GM19193 (cell line): ENCODE results near the gene DFFB.

Source experiments
- POLR2A ChIP-seq: IDR thresholded peaks from 4 replicates; pipeline ENCODE4 v1.6.1; 2011; ENCODE audit not compliant: insufficient read depth, insufficient read length; ENCODE audit errors: extremely low read depth

Gene DFFB

DNA sequence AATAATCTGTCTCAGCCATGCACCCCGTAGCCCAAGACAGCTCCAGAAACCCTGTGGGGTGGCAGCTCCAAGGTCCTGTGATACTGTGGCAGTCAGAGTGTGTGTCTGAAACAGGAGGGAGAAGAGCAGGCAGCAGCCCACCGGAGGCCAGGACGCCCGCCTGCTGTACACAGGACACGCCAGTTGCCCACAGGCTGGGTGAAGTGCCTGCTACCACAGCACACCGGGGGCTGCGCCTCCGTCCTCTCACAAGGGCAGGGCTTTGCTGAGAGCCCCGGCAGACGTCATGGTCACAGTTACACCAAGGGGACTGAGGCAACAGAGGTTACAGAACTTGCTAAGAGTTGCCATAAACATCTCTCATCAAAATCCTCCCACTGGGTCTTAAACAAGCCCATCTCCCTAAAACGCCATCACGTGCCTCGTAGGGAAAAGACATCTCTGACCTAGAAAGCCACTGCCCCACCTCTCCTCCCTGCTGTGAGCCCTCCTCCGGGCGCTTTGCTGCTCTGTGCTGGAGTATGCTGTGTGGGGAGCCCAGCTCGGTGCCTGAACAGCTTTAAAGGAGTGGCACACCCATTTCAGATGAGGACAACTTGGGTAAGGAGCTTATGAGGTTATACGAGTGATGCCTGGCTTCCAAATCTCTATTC, 37.5 kb downstream of the DFFB start:
- no peak for TF ChIP-seq POLR2A

DNA sequence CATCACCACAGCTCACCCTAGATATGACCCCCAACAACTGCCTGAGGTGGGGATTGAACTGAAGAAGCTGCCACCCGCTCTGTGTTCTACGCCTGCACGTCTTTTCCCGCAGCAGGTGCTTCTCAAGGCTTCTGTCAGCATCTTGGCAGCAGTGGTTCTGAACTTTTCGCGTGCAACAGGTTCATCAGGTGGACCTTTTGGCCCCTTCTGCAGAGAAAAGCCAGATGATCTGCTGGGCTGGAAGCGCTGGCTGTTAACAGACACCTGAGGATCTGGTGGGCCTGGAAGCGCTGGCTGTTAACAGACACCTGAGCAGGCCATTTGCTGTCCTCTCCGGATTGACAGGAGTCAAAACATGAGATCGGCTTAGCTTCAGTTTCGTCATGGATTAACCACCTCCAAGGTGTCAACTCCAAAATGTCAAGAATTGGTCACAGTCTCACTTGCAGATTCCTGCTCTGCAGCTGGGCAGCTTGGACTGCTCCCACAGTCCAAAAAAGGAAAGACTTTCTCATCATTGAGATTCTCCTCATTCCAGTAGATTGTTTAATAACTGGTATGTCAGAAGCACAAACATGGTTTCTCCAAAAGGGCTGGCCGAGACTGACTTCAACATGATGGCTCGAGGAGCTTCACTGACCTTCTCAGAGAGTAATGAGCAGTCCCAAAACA, 38.1 kb downstream of the DFFB start:
- no peak for TF ChIP-seq POLR2A

DNA sequence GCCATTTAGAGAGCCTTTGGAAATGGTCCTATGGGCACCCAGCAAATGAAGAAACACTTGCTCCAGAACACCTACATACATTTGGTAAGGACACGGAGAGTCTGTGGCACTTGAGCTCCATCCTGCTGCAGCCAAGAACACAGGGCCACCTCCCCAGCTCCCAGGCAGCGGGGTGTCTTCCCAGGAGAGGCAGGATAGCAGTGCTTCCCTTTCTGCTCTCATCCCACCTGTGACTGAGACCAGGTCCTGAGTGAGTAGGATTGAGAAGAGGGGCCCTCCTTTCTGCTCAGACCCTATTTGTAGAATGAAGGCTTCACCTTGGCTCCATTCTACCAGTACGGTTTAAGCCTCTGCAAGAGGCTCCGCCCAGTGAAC, 38.7 kb downstream of the DFFB start:
- no peak for TF ChIP-seq POLR2A

DNA sequence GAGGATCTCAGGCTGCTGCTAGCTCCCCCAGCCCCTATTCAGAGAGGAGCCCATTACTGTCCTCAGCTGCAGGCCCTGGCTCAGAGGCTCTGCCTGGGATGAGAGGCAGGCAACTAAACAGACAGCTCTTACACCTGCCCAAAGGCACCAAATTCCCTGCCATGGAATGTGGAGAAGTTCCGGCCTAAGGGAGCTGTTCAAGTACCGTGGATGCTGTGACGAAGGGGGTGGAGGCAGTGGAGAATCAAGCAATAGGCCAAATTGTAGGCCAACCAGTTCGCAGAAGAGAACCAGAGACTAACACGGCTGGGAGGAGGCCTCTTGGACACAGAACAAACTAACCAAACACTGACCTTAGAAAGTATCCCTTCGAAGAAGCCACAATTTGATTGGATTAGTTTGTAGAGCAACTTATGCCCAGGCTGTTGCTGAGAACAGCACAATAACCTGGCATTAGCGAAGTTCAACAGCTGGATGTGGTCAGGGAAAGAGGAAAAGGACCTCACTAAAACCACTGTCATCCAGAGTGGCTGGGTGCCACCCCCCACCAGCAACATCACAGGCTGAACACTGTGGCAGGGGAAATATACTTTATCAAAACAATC, 39.2 kb downstream of the DFFB start:
- TF ChIP-seq POLR2A = no peak

DNA sequence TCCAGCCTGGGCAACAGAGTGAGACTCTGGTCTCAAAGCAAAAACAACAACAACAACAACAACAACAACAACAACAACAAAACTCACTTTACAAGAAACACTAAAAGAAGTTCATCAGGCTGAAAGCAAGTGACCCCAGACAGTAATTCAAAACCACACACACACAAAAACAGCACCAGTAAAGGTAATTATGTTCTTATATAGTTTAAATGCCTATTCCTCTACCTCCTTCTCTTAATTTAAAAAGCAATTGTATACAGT, 41.1 kb downstream of the DFFB start:
- no peak for TF ChIP-seq POLR2A

DNA sequence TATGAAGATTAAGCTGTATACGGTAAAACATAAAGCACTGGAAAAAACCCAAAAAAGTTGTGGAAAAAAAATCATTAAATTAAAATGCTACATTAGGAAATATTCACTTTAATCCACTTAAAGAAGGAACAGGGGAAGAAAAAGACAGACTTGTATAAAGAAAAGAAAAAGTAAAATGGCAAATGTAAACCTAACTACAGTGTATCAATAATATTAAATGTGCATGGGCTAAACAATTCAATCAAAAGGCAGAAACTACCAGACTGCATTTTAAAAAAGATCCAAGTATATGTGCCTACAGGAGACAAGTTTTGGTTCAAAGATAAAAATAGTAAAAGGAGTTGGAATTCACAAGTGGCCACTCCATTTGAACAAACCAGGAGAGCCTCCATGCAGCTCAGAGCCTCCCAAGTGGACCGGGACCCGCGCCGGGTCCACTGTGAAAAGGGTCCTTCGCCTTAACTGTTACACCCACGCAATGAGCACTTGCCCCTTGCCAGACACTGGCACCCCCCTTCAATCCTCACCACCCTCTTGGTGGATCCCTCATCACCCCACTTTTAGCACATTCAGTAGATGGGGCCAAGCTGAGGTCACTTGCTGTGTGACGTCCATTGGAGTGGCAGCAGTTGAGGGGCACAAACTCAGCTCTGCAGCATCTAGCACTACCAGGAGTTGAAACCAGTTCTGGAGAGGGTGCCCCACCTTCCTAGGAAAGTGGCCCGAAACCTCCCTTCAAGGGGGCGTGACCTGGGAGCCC, 41.9 kb downstream of the DFFB start:
- no peak for TF ChIP-seq POLR2A

DNA sequence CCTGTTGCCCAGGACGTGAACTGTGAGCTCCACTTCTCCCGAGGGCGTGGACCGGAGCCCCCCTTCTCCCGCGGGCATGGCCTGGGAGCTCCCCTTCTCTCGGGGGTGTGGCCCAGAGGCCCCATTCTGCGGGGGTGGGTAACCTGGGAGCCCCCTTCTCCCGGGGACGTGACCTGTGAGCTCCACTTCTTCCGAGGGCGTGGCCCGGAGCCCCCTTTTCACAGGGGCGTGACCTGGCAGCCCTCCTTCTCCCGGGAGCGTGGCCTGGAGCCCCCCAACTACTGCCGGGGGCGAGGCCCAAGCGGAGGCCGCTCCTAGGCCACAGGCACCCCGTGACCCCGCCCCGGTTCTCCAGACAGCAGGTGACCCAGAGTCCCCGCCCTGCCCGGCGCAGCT, 42.5 kb downstream of the DFFB start:
- TF ChIP-seq POLR2A = no peak

DNA sequence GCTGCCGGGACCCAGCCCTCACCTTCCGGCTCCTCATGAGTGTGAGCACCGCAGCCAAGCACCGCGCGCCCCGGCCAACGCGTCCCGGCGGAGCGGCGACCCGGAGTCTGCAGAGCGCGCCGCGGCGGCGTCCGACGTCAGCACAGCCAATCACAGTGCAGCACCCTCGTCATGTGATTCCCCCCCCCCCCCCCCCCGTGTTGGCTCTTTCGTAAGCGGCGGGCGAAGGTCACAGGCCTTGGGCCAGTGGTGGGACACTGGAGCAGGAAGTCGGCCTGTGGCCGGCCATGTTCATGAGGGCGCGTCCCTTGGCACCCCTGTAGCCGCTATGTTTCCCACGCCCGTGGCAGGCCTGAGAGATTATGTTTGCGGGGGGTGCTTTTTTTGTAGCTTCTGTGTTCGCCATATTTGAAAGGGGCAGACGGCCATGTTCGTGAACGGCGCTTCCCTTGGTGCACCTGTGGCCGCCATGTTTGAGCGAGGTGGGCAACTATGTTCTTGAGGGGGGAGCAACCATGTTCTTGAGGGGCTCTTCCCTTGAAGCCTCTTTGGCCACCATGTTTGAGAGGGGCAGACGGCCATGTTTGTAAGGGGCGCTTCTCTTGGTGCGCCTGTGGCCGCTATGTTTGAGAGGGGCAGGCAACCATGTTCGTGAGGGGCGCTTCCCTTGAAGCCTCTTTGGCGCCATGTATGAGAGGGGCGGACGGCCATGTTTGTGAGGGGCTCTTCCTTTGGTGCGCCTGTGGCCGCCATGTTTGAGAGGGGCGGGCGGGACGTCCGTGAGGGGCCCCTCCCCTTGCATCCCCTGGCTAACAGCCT, 43.1 kb downstream of the DFFB start, which contains the start of gene C1orf174:
Gene C1orf174, minus strand, starts transcription at position 123 of the 819 bp plus-strand sequence. Its CDS starts 86 bp downstream, at position 37.
- TF ChIP-seq POLR2A = peak; percentile 72

DNA sequence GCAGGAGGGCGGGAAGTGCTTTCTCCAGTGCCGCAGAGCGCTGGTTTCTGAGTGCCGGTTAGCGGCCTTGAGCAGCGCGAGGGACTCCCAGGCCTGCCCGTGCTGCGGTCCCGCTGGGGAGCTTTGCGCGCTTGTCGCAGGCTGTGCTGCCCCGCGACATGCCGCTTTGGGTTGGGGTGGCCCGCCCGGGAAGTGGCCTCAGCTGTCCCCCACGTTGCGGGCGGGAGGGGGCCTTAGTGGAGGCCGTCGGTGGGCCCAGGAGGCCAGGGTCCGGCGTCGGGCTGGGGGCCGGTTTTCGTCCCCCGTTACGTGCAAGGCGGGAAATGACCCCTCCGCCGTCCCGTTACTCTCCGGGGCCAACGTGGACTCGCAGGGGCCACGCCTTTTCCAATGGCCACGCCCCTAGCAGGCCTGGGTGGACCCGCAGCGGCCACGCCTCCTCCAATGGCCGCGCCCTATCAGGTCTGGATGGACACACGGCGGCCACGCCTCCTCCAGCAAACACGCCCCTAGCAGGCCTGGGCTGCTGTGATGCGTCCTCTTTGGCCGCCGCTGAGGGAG, 43.8 kb downstream of the DFFB start:
- no peak for TF ChIP-seq POLR2A

DNA sequence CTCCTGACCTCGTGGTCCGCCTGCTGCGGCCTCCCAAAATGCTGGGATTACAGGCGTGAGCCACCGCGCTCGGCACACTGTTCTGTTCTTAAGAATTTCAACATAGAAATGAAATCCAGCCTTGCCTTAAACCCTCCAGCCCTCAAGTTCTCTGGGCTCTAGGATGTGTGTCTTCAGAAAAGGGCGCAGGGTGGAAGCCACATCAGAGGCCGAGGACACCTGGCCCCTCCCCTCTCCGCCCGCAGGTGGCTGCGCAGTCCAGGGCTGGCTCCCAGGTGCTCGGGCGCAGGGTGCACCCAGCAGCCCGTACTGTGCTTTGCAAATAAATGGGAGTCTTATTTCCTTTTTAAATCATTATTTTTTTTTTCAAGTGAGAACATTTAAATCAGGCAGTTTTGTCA, 44.8 kb downstream of the DFFB start:
- no peak for TF ChIP-seq POLR2A

DNA sequence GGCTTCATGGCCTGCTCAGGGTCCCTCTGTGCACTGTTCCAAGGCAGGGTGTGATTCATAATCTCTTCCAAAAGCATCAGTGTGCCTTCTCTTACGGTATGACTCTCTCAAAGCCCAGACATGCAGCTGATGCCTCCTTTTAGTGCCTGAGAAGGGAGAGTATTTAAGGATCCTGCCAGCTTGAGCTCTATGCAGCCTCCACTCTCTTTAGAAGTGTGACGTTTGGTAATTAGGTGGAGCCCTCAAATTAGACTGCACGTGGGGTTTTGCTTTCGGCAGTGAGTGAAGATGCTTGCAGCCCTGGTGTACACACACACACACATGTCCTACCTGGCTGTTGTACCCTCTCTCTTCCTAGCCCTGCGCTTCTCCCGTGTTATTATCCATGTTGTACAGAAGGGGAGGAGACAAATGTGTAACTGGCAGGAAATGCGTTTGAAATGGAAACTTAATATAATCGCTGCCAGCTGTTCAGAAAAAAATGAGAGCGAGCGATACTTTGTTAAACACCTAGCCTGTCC, 45.4 kb downstream of the DFFB start:
- no peak for TF ChIP-seq POLR2A

DNA sequence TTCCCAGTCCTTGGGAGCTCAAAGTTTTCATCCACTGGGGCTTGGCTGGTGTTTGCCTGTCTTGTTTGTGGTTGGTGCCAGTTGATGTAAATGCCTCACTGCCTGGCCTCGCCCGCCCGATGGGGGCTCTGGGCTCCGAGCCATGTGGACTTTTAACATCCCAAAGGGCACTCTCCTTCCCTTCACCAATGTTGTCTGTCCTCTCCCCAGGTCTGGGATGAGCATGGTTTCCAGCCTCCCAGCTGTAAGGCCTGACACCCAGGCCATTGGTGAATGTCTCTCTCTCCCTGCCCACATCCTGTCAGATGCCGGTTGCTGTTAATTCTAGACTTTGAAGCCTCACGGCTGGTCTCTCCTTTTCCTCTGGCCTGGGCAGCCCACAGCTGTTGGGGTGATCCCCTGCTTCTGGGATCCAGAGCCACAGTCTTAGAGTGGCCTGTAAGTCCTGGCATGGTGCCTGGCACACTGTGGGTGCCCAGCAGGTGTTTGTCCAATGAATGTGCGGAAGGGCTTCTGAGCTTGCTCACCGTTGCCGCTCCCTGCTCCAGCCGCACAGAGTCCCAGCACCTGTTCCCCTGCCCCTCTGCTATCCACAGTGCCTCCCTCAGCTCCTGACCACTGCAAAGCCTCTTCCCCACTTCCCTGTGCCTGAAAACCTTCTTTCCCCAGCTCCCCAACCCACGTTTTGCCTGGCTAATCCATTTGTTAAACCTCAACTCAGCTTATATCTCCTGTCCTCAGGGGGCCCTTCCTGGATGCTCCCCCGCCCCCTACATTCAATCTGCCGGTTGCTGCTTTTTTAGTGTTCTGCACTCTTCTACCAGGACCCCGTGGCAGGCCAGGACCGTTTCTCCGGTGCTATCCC, 46.1 kb downstream of the DFFB start:
- no peak for TF ChIP-seq POLR2A
